H1 (cell line): Measurements from ENCODE around the gene ACAA1. TPM values are rescaled to one million over a fixed set of nuclear protein-coding genes. Genes with fewer than 3 reads are reported as not detected.

Source experiments
- CTCF ChIA-PET: fragments of 300-600 bp; sonication (Branson Sonifier 250); formaldehyde crosslinking; loops from one replicate; lab custom pipeline; 2021; ENCODE audit not compliant: partially characterized antibody; lab: Charles Lee
- POLR2A ChIA-PET: fragments of 300-600 bp; sonication (Branson Sonifier 250); formaldehyde crosslinking; loops from one replicate; lab custom pipeline; 2021; ENCODE audit warnings: inconsistent platforms; ENCODE audit not compliant: partially characterized antibody; lab: Charles Lee
- DNase-seq, 2 experiments: peaks; one replicate each; pipeline versions ENCODE4 v3.0.0 to v3.0.0-alpha.2; 2010 to 2022; ENCODE audit warnings: low spot score in 2 of 2, low read depth in 1 of 2, mixed read lengths in 1 of 2
- FAIRE-seq: peaks from 2 replicates; lab custom pipeline; 2011; peaks lifted over from hg19 to GRCh38; lab: Jason Lieb, UNC
- H2AFZ ChIP-seq: 2 replicates; pipeline ENCODE4 v1.8.1; 2012; ENCODE audit warnings: low read length, inconsistent platforms
- H2AK5ac ChIP-seq: 2 replicates; pipeline ENCODE4 v1.6.1; 2013; ENCODE audit warnings: low read depth, low read length
- H2BK120ac ChIP-seq: replicated peaks from 2 replicates; pipeline ENCODE3; 2013; ENCODE audit warnings: low read depth, low read length, inconsistent platforms
- H2BK12ac ChIP-seq: 2 replicates; pipeline ENCODE4 v1.6.1; 2013; ENCODE audit warnings: low read depth, low read length
- H2BK15ac ChIP-seq: 2 replicates; pipeline ENCODE4 v1.6.1; 2013; ENCODE audit warnings: low read length
- H2BK20ac ChIP-seq: 2 replicates; pipeline ENCODE4 v1.6.1; 2013; ENCODE audit warnings: low read length
- H2BK5ac ChIP-seq: 2 replicates; pipeline ENCODE4 v1.6.1; 2013; ENCODE audit warnings: low read depth, low read length
- H3K14ac ChIP-seq: 2 replicates; pipeline ENCODE4 v1.6.1; 2013; ENCODE audit warnings: inconsistent platforms; ENCODE audit not compliant: insufficient read length
- H3K18ac ChIP-seq: 2 replicates; pipeline ENCODE4 v1.6.1; 2013; ENCODE audit warnings: low read length; ENCODE audit errors: extremely low read depth
- H3K23ac ChIP-seq: 2 replicates; pipeline ENCODE4 v1.6.1; 2013; ENCODE audit warnings: inconsistent platforms; ENCODE audit not compliant: insufficient read length
- H3K23me2 ChIP-seq: 2 replicates; pipeline ENCODE4 v1.6.1; 2013; ENCODE audit warnings: low read depth, low read length
- H3K27ac ChIP-seq: 2 replicates; pipeline ENCODE4 v1.6.1; 2011; ENCODE audit warnings: low read depth, low read length, inconsistent platforms
- H3K27me3 ChIP-seq, 4 experiments: replicated peaks in 1 of 4; 1 replicate in 1 of 4; 2 replicates in 3 of 4; pipeline versions ENCODE4 v1.6.1 to v1.8.1; 2011 to 2013; ENCODE audit warnings: low read length in 3 of 4, mild to moderate bottlenecking in 3 of 4, inconsistent platforms in 2 of 4, mixed read lengths in 2 of 4, moderate library complexity in 1 of 4; ENCODE audit not compliant: control insufficient read depth in 3 of 4, insufficient read depth in 3 of 4; ENCODE audit errors: extremely low read depth in 1 of 4
- H3K36me3 ChIP-seq, 4 experiments: 2 replicates each; pipeline versions ENCODE4 v1.6.1 to v1.8.1; 2011 to 2013; ENCODE audit warnings: mild to moderate bottlenecking in 4 of 4, low read length in 3 of 4, moderate library complexity in 2 of 4, control low read depth in 1 of 4, inconsistent platforms in 1 of 4; ENCODE audit not compliant: insufficient read depth in 4 of 4, control insufficient read depth in 2 of 4
- H3K4ac ChIP-seq: replicated peaks from 2 replicates; pipeline ENCODE3; 2013; ENCODE audit warnings: low read length, low read depth, mixed read lengths, inconsistent platforms; ENCODE audit not compliant: insufficient read length
- H3K4me1 ChIP-seq, 4 experiments: replicated peaks in 1 of 4; 1 replicate in 1 of 4; 2 replicates in 3 of 4; pipeline versions ENCODE4 v1.6.1 to v1.8.1; 2011 to 2013; ENCODE audit warnings: low read length in 3 of 4, inconsistent platforms in 2 of 4, mixed read lengths in 1 of 4; ENCODE audit not compliant: insufficient read depth in 4 of 4, control insufficient read depth in 3 of 4
- H3K4me2 ChIP-seq, 2 experiments: 2 replicates each; pipeline versions ENCODE4 v1.6.1 to v1.8.1; 2011 to 2013; ENCODE audit warnings: low read depth in 2 of 2, low read length in 2 of 2, control low read depth in 1 of 2, inconsistent platforms in 1 of 2, mild to moderate bottlenecking in 1 of 2; ENCODE audit not compliant: insufficient read depth in 1 of 2
- H3K4me3 ChIP-seq, 4 experiments: fragments of 200-600, 300-600 bp in 1 of 4; sonication (generic), shearing (Covaris generic), sonication (Bioruptor Twin) in 1 of 4; 2 replicates each; pipeline versions ENCODE4 v1.5.1 to v1.8.1; 2011 to 2016; ENCODE audit warnings: low read length in 4 of 4, low read depth in 3 of 4, control low read depth in 2 of 4, inconsistent platforms in 2 of 4, mild to moderate bottlenecking in 2 of 4, mixed read lengths in 1 of 4, moderate library complexity in 1 of 4; ENCODE audit not compliant: insufficient read depth in 2 of 4; ENCODE audit errors: extremely low read depth in 1 of 4
- H3K56ac ChIP-seq: replicated peaks from 2 replicates; pipeline ENCODE3; 2013; ENCODE audit warnings: low read depth, mild to moderate bottlenecking, mixed read lengths, low read length, inconsistent platforms; ENCODE audit not compliant: insufficient read length
- H3K79me1 ChIP-seq: 2 replicates; pipeline ENCODE4 v1.6.1; 2013; ENCODE audit warnings: low read depth, low read length, control low read depth
- H3K79me2 ChIP-seq, 2 experiments: 2 replicates each; pipeline versions ENCODE4 v1.6.1 to v1.8.1; 2012 to 2013; ENCODE audit warnings: low read length in 2 of 2, mild to moderate bottlenecking in 2 of 2, inconsistent platforms in 1 of 2; ENCODE audit not compliant: insufficient read depth in 2 of 2, control insufficient read depth in 1 of 2
- H3K9ac ChIP-seq, 4 experiments: replicated peaks in 1 of 4; 1 replicate in 1 of 4; 2 replicates in 3 of 4; pipeline versions ENCODE4 v1.6.1 to v1.8.1; 2011 to 2013; ENCODE audit warnings: low read depth in 3 of 4, low read length in 3 of 4, control low read depth in 2 of 4, mild to moderate bottlenecking in 2 of 4, moderate library complexity in 2 of 4, inconsistent platforms in 1 of 4; ENCODE audit errors: extremely low read depth in 1 of 4
- H3K9me3 ChIP-seq, 2 experiments: 2 replicates each; pipeline versions ENCODE4 v1.6.1 to v1.8.1; 2012 to 2013; ENCODE audit warnings: mild to moderate bottlenecking in 2 of 2, moderate library complexity in 2 of 2, control low read depth in 1 of 2, inconsistent platforms in 1 of 2, low read depth in 1 of 2, low read length in 1 of 2, mixed read lengths in 1 of 2; ENCODE audit not compliant: insufficient read depth in 2 of 2
- H4K20me1 ChIP-seq, 2 experiments: replicated peaks in 1 of 2; 2 replicates each; pipeline versions ENCODE3 to v1.8.1; 2011 to 2013; ENCODE audit warnings: inconsistent platforms in 2 of 2, low read length in 2 of 2, mild to moderate bottlenecking in 1 of 2; ENCODE audit not compliant: insufficient read depth in 2 of 2, control insufficient read depth in 1 of 2
- H4K5ac ChIP-seq: 2 replicates; pipeline ENCODE4 v1.6.1; 2013; ENCODE audit warnings: low read length, low read depth, mixed read lengths, inconsistent platforms; ENCODE audit not compliant: insufficient read length
- H4K8ac ChIP-seq: 2 replicates; pipeline ENCODE4 v1.8.0; 2013; ENCODE audit warnings: mild to moderate bottlenecking, moderate library complexity, low read length, inconsistent platforms; ENCODE audit not compliant: insufficient read depth; ENCODE audit errors: extremely low read depth
- H4K91ac ChIP-seq: replicated peaks from 2 replicates; pipeline ENCODE3; 2013; ENCODE audit warnings: low read length, mixed read lengths, inconsistent platforms; ENCODE audit not compliant: insufficient read length
- ASH2L ChIP-seq: fragments of 200-600, 300-600 bp; sonication (generic); IDR thresholded peaks from one replicate; pipeline ENCODE4 v1.7.1; 2017; ENCODE audit warnings: low read length
- BRCA1 ChIP-seq: IDR thresholded peaks from 2 replicates; pipeline ENCODE4 v1.6.1; 2012; ENCODE audit warnings: low read depth, low read length, improper control_type of control experiment
- CTCF ChIP-seq, 3 experiments: IDR thresholded peaks; 1 replicate in 2 of 3; 2 replicates in 1 of 3; pipeline versions ENCODE4 v1.5.1 to v1.6.1; 2011; ENCODE audit warnings: low read length in 3 of 3, mild to moderate bottlenecking in 3 of 3, inconsistent platforms in 2 of 3, low read depth in 1 of 3, moderate library complexity in 1 of 3; ENCODE audit not compliant: insufficient read depth in 1 of 3; ENCODE audit errors: control extremely low read depth in 1 of 3
- KDM5A ChIP-seq: fragments of 200-600 bp; IDR thresholded peaks from 2 replicates; pipeline ENCODE4 v1.7.1; 2012; ENCODE audit warnings: mild to moderate bottlenecking, low read length, inconsistent platforms, mixed read lengths
- PHF8 ChIP-seq: fragments of 200-600 bp; sonication (generic); conservative IDR thresholded peaks from 2 replicates; pipeline ENCODE4 v1.7.1; 2012; ENCODE audit warnings: low read depth, mild to moderate bottlenecking, inconsistent platforms, low read length, moderate library complexity
- POLR2AphosphoS5 ChIP-seq: IDR thresholded peaks from 2 replicates; pipeline ENCODE4 v1.6.1; 2011; ENCODE audit warnings: low read depth, low read length
- RXRA ChIP-seq: IDR thresholded peaks from 2 replicates; pipeline ENCODE4 v1.6.1; 2011; ENCODE audit warnings: low read depth, mild to moderate bottlenecking, low read length, moderate library complexity; ENCODE audit not compliant: insufficient read depth
- SP2 ChIP-seq: IDR thresholded peaks from 2 replicates; pipeline ENCODE4 v1.6.1; 2012; ENCODE audit warnings: mild to moderate bottlenecking, low read length, inconsistent platforms
- YY1 ChIP-seq: IDR thresholded peaks from 2 replicates; pipeline ENCODE4 v1.6.1; 2011; ENCODE audit warnings: low read depth, mild to moderate bottlenecking, low read length
- WGBS, 2 experiments: shearing (Covaris generic) in 1 of 2; methylation state at CpG; one replicate each; pipeline versions ENCODE4 v1.1.6 to v1.1.7; 2013 to 2015; ENCODE audit warnings: low lambda C conversion rate in 2 of 2, mixed read lengths in 2 of 2, inconsistent platforms in 1 of 2, low coverage in 1 of 2, missing lambda C conversion rate in 1 of 2; ENCODE audit not compliant: insufficient replicate concordance in 2 of 2, insufficient coverage in 1 of 2, insufficient read length in 1 of 2; ENCODE audit errors: extremely low coverage in 1 of 2, missing lambda C conversion rate in 1 of 2; 5-methylcytosine and 5-hydroxymethylcytosine counted together
- polyA plus RNA-seq, 7 experiments: library from polyadenylated mRNA; depleted of rRNA in 3 of 7; stranded (reverse) in 5 of 7; unstranded in 2 of 7; fragments of >200 nt in 5 of 7; fragments of 200-250 nt in 2 of 7; gene quantifications; 1 replicate in 5 of 7; 2 replicates in 1 of 7; 4 replicates in 1 of 7; pipeline versions ENCODE4 v1.2.1 to v1.2.3, GENCODE V29; 2011 to 2013; ENCODE audit warnings: missing spikeins in 2 of 7, mixed read lengths in 2 of 7
- total RNA-seq: library from RNA; stranded (reverse); fragmentation: NEBNext Ultra II Directional; extraction: Animal tissue kit (Norgen Biotek cat#: 25700); gene quantifications from 2 replicates; pipeline ENCODE4 v1.2.1, GENCODE V29; 2021

ACAA1 gene
- total and polyA plus RNA-seq, 2 of the 8 experiments (the other 6 are each of a cell fraction or from before 2014, with no cell fraction given): 23.1 to 34.8 TPM

GRCh38 chr3:38164952-38165721 is 28.2 kb upstream of the ACAA1 start, which contains the start of gene OXSR1:
OXSR1 (plus strand) TSS chr3:38165537; CDS start chr3:38165877, 340 bp downstream.
- Histone ChIP-seq H2AFZ (peak within 1 kb of the TSS; percentile 100), H3K4ac (peak within 1 kb of the TSS; percentile 49), H2BK12ac (peak within 1 kb of the TSS; percentile 94), H3K18ac (peak within 1 kb of the TSS; percentile 95), H2BK5ac (peak within 1 kb of the TSS; percentile 97), H3K36me3 (no peaks in the 10 kb centered on the region), H3K79me1 (no peaks in the 10 kb centered on the region; the same call in 1 of the 2 replicates), H3K9me3 (no peaks in the 10 kb centered on the region), H2AK5ac (no peak within 1 kb of the TSS), H4K91ac (peak within 1 kb of the TSS; percentile 97), H3K9ac (peak within 1 kb of the TSS; percentile 83 to 98 (median 94)), H2BK120ac (peak within 1 kb of the TSS; percentile 59), H3K27me3 (no peaks in the 10 kb centered on the region), H4K8ac (peak within 1 kb of the TSS; percentile 99; the same call in 1 of the 2 replicates), H3K4me3 (peak within 1 kb of the TSS; percentile 75 to 90 (median 86)), H3K4me2 (peak within 1 kb of the TSS; percentile 91 to 94), H3K23ac (no peak within 1 kb of the TSS), H3K56ac (peak within 1 kb of the TSS; percentile 84), H2BK20ac (peak within 1 kb of the TSS; percentile 36; the same call in 1 of the 2 replicates), H3K14ac (peak within 1 kb of the TSS; percentile 6), H4K5ac (peak within 1 kb of the TSS; percentile 100), H3K79me2 (peaks cover 18 to 42% of the 10 kb centered on the region in 2 experiments), H3K4me1 (peaks cover 0 to 2% (median 0%) of the 10 kb centered on the region in 4 experiments; a peak in 3 of 7 replicates), H4K20me1 (peaks cover 0 to 6% of the 10 kb centered on the region in 2 experiments), H2BK15ac (peak within 1 kb of the TSS; percentile 16; the same call in 1 of the 2 replicates), H3K23me2 (peaks cover 14% of the 10 kb centered on the region; the same call in 1 of the 2 replicates), H3K27ac (peak within 1 kb of the TSS; percentile 99)
- peak; percentile 92 to 98 for DNase-seq
- CTCF ChIA-PET: interaction anchor here (1.0 to 3.2 kb wide), 7 partner anchors 14 to 844 kb away, joined by 3 to 11 read pairs (median 4); partner anchors contain the start of gene ACAA1
- WGBS, 2 experiments: 1% methylated on average over 53 of the region's 57 CpGs; no CpG with 5 or more reads in 1 of the 2 experiments
- POLR2A ChIA-PET: interaction anchor here (0.8 to 4.1 kb wide), 13 partner anchors 9 to 181 kb away, joined by 3 to 38 read pairs (median 3); partner anchors contain the start of genes ACAA1, MYD88 and XYLB
- peak; percentile 76 for FAIRE-seq
- TF ChIP-seq RXRA (no peak), YY1 (peak; percentile 97), PHF8 (peak; percentile 71), CTCF (IDR thresholded peaks at IDR 0.05; ENCODE audit: control extremely low read depth in 1 of 3, insufficient read depth in 1 of 3, low read depth in 1 of 3, low read length in 3 of 3) (no peak), SP2 (peak; percentile 50), BRCA1 (no peak), KDM5A (no peak), ASH2L (peak; percentile 76), POLR2AphosphoS5 (peak; percentile 85)
